HepG2 (cell line): ENCODE data around the gene CLPSL2. TPM values are rescaled to one million over a fixed set of nuclear protein-coding genes. Genes with fewer than 3 reads are reported as not detected.

Experiments used
- AKAP8 ChIP-seq: sonication (generic); formaldehyde crosslinking; IDR thresholded peaks from 2 replicates; pipeline ENCODE4 v1.5.1; 2020; ENCODE audit warnings: mild to moderate bottlenecking, missing genetic modification reagents
- ATF6 ChIP-seq: sonication (generic); formaldehyde crosslinking; conservative IDR thresholded peaks from 2 replicates; pipeline ENCODE4 v1.4.0; 2020; ENCODE audit warnings: missing genetic modification reagents
- MAFG ChIP-seq: sonication (generic); formaldehyde crosslinking; IDR thresholded peaks from 2 replicates; pipeline ENCODE4 v1.5.1; 2020; ENCODE audit warnings: mild to moderate bottlenecking, missing genetic modification reagents
- MED1 ChIP-seq: sonication (generic); formaldehyde crosslinking; IDR thresholded peaks from 2 replicates; pipeline ENCODE4 v1.4.0; 2020; ENCODE audit warnings: missing genetic modification reagents
- MED13 ChIP-seq: sonication (generic); formaldehyde crosslinking; IDR thresholded peaks from 2 replicates; pipeline ENCODE4 v1.5.0; 2020; ENCODE audit warnings: missing genetic modification reagents
- NR1H2 ChIP-seq: sonication (generic); formaldehyde crosslinking; IDR thresholded peaks from 2 replicates; pipeline ENCODE4 v1.8.1; 2022; ENCODE audit warnings: low read depth, missing genetic modification reagents, borderline replicate concordance
- REL ChIP-seq: sonication (generic); formaldehyde crosslinking; conservative IDR thresholded peaks from 2 replicates; pipeline ENCODE4 v1.8.0; 2022; ENCODE audit warnings: mild to moderate bottlenecking, missing genetic modification reagents, moderate library complexity
- RFXANK ChIP-seq: IDR thresholded peaks from 2 replicates; pipeline ENCODE4 v1.6.1; 2016
- SMYD3 ChIP-seq: sonication (generic); formaldehyde crosslinking; IDR thresholded peaks from 2 replicates; pipeline ENCODE4 v1.8.1; 2023; ENCODE audit warnings: mild to moderate bottlenecking, missing genetic modification reagents
- SRSF4 ChIP-seq: fragments of 200-400 bp; formaldehyde crosslinking; IDR thresholded peaks from one replicate; pipeline ENCODE4 v1.6.1; 2018; ENCODE audit warnings: mild to moderate bottlenecking, low read depth, low read length, moderate library complexity; ENCODE audit not compliant: poor library complexity, severe bottlenecking
- STAG1 ChIP-seq: sonication (generic); formaldehyde crosslinking; IDR thresholded peaks from 2 replicates; pipeline ENCODE4 v1.4.0; 2020; ENCODE audit warnings: missing genetic modification reagents
- TARDBP ChIP-seq: sonication (generic); formaldehyde crosslinking; IDR thresholded peaks from 2 replicates; pipeline ENCODE4 v1.8.0; 2022; ENCODE audit warnings: mild to moderate bottlenecking, missing genetic modification reagents
- TEAD2 ChIP-seq: sonication (generic); formaldehyde crosslinking; IDR thresholded peaks from 2 replicates; pipeline ENCODE4 v1.9.0; 2021; ENCODE audit warnings: missing genetic modification reagents
- ZNF570 ChIP-seq: sonication (generic); formaldehyde crosslinking; IDR thresholded peaks from 2 replicates; pipeline ENCODE4 v1.4.0; 2020; ENCODE audit warnings: mild to moderate bottlenecking, missing genetic modification reagents, borderline replicate concordance
- ZNF605 ChIP-seq: sonication (generic); formaldehyde crosslinking; IDR thresholded peaks from 2 replicates; pipeline ENCODE4 v1.8.0; 2022; ENCODE audit warnings: mild to moderate bottlenecking, missing genetic modification reagents
- ZSCAN29 ChIP-seq: sonication (generic); formaldehyde crosslinking; conservative IDR thresholded peaks from 2 replicates; pipeline ENCODE4 v1.4.0; 2020; ENCODE audit warnings: mild to moderate bottlenecking, missing genetic modification reagents
- polyA plus RNA-seq, 8 experiments: library from polyadenylated mRNA; depleted of rRNA in 3 of 8; stranded (reverse) in 7 of 8; unstranded in 1 of 8; fragments of >200 nt; fragmentation: Illumina TruSeq in 4 of 8; extraction: Trizol in 4 of 8; gene quantifications; 2 replicates each; pipeline versions ENCODE4 v1.2.1 to v1.2.3, GENCODE V29; 2011 to 2016; ENCODE audit warnings: low read depth in 4 of 8, missing spikeins in 1 of 8, mixed read lengths in 1 of 8; ENCODE audit not compliant: insufficient read depth in 1 of 8
- total RNA-seq, 5 experiments: library from RNA; depleted of rRNA; stranded (reverse); fragments of >200 nt; fragmentation: Illumina TruSeq; extraction: Trizol; gene quantifications; 2 replicates each; pipeline ENCODE4 v1.2.3, GENCODE V29; 2016; ENCODE audit warnings: low read depth in 1 of 5
- TF ChIP-seq, protein P1 (sequence below): IDR thresholded peaks from 2 replicates; pipeline ENCODE4 v1.6.1; 2016; ENCODE audit warnings: control low read depth
- TF ChIP-seq, protein P2 (sequence below): sonication (generic); formaldehyde crosslinking; IDR thresholded peaks from 2 replicates; pipeline ENCODE4 v1.4.0; 2020; ENCODE audit warnings: low read depth, missing genetic modification reagents
- TF ChIP-seq, protein P3 (sequence below): sonication (generic); formaldehyde crosslinking; IDR thresholded peaks from 2 replicates; pipeline ENCODE4 v1.4.0; 2020; ENCODE audit warnings: missing genetic modification reagents

CLPSL2 gene
- total and polyA plus RNA-seq, 2 of the 13 experiments (the other 11 are each of a cell fraction or from before 2014, with no cell fraction given): not detected

- TF ChIP-seq, protein P1, sequence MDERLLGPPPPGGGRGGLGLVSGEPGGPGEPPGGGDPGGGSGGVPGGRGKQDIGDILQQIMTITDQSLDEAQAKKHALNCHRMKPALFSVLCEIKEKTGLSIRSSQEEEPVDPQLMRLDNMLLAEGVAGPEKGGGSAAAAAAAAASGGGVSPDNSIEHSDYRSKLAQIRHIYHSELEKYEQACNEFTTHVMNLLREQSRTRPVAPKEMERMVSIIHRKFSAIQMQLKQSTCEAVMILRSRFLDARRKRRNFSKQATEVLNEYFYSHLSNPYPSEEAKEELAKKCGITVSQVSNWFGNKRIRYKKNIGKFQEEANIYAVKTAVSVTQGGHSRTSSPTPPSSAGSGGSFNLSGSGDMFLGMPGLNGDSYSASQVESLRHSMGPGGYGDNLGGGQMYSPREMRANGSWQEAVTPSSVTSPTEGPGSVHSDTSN: peak; percentile 83
- TF ChIP-seq MED1 (CRISPR knock-in tag): peak; percentile 69
- TF ChIP-seq, protein P2, sequence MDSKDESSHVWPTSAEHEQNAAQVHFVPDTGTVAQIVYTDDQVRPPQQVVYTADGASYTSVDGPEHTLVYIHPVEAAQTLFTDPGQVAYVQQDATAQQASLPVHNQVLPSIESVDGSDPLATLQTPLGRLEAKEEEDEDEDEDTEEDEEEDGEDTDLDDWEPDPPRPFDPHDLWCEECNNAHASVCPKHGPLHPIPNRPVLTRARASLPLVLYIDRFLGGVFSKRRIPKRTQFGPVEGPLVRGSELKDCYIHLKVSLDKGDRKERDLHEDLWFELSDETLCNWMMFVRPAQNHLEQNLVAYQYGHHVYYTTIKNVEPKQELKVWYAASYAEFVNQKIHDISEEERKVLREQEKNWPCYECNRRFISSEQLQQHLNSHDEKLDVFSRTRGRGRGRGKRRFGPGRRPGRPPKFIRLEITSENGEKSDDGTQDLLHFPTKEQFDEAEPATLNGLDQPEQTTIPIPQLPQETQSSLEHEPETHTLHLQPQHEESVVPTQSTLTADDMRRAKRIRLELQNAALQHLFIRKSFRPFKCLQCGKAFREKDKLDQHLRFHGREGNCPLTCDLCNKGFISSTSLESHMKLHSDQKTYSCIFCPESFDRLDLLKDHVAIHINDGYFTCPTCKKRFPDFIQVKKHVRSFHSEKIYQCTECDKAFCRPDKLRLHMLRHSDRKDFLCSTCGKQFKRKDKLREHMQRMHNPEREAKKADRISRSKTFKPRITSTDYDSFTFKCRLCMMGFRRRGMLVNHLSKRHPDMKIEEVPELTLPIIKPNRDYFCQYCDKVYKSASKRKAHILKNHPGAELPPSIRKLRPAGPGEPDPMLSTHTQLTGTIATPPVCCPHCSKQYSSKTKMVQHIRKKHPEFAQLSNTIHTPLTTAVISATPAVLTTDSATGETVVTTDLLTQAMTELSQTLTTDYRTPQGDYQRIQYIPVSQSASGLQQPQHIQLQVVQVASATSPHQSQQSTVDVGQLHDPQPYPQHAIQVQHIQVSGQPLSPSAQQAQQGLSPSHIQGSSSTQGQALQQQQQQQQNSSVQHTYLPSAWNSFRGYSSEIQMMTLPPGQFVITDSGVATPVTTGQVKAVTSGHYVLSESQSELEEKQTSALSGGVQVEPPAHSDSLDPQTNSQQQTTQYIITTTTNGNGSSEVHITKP (CRISPR knock-in tag): peak; percentile 15; the same call in 1 of the 2 replicates
- TF ChIP-seq ATF6 (CRISPR knock-in tag): no peak
- TF ChIP-seq MED13 (CRISPR knock-in tag): no peak; the same call in 1 of the 2 replicates
- TF ChIP-seq SMYD3: 0 out of 2 replicates have a peak, but pooled peaks have one; percentile 55
- TF ChIP-seq ZNF605: no peak
- TF ChIP-seq TEAD2 (CRISPR knock-in tag): no peak
- no peak for TF ChIP-seq ZNF570 (CRISPR knock-in tag)
- no peak for TF ChIP-seq STAG1 (CRISPR knock-in tag)
- peak; percentile 52; the same call in 1 of the 2 replicates for TF ChIP-seq TARDBP (CRISPR knock-in tag)
- TF ChIP-seq MAFG (CRISPR knock-in tag): no peak
- no peak for TF ChIP-seq NR1H2 (CRISPR knock-in tag)
- no peak for TF ChIP-seq REL (CRISPR knock-in tag)
- no peak for TF ChIP-seq AKAP8 (CRISPR knock-in tag)
- TF ChIP-seq SRSF4: no peak
- TF ChIP-seq RFXANK (CRISPR knock-in tag): peak; percentile 44; the same call in 1 of the 2 replicates
- TF ChIP-seq, protein P3, sequence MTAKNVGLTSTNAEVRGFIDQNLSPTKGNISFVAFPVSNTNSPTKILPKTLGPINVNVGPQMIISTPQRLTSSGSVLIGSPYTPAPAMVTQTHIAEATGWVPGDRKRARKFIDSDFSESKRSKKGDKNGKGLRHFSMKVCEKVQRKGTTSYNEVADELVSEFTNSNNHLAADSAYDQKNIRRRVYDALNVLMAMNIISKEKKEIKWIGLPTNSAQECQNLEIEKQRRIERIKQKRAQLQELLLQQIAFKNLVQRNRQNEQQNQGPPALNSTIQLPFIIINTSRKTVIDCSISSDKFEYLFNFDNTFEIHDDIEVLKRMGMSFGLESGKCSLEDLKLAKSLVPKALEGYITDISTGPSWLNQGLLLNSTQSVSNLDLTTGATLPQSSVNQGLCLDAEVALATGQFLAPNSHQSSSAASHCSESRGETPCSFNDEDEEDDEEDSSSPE (CRISPR knock-in tag): no peak
- TF ChIP-seq ZSCAN29 (CRISPR knock-in tag): no peak
These were observed 36.5 kb upstream of the CLPSL2 start (continued) for GRCh38 chr6:35739645-35740524.
